ENCODE results near the gene FAAP20.

- TF ChIP-seq, protein P1, sequence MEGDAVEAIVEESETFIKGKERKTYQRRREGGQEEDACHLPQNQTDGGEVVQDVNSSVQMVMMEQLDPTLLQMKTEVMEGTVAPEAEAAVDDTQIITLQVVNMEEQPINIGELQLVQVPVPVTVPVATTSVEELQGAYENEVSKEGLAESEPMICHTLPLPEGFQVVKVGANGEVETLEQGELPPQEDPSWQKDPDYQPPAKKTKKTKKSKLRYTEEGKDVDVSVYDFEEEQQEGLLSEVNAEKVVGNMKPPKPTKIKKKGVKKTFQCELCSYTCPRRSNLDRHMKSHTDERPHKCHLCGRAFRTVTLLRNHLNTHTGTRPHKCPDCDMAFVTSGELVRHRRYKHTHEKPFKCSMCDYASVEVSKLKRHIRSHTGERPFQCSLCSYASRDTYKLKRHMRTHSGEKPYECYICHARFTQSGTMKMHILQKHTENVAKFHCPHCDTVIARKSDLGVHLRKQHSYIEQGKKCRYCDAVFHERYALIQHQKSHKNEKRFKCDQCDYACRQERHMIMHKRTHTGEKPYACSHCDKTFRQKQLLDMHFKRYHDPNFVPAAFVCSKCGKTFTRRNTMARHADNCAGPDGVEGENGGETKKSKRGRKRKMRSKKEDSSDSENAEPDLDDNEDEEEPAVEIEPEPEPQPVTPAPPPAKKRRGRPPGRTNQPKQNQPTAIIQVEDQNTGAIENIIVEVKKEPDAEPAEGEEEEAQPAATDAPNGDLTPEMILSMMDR (IDR thresholded peaks at IDR 0.05; ENCODE audit: extremely low read depth in 1 of 2, insufficient read depth in 1 of 2, low read depth in 1 of 2, low read length in 2 of 2), result no peak
- TF ChIP-seq POLR2A (IDR thresholded peaks at IDR 0.05; ENCODE audit: low read depth, low read length), result no peak
- no peak for TF ChIP-seq EZH2 (IDR thresholded peaks at IDR 0.05; ENCODE audit: borderline replicate concordance, low read depth, low read length, severe bottlenecking)
- no peak for TF ChIP-seq POLR2AphosphoS5 (IDR thresholded peaks at IDR 0.05; ENCODE audit: insufficient read depth, low read depth, low read length)
- TF ChIP-seq, protein P2, sequence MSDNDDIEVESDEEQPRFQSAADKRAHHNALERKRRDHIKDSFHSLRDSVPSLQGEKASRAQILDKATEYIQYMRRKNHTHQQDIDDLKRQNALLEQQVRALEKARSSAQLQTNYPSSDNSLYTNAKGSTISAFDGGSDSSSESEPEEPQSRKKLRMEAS (IDR thresholded peaks at IDR 0.05; ENCODE audit: insufficient read depth, insufficient read length), result no peak
- no peak for TF ChIP-seq FOS (IDR thresholded peaks at IDR 0.05; ENCODE audit: borderline replicate concordance, insufficient read depth, low read length)
- no peak for TF ChIP-seq MYC (IDR thresholded peaks at IDR 0.05; ENCODE audit: low read depth, low read length)
- no peak for TF ChIP-seq JUN (IDR thresholded peaks at IDR 0.05; ENCODE audit: borderline replicate concordance, insufficient read depth, insufficient read length, low read depth)
Observed at GRCh38 chr1:2168535-2168934, 26.0 kb downstream of the FAAP20 start.
